Glomerular endothelial cell (primary cell): ENCODE data around the gene PPFIBP2. TPM values are rescaled to one million over a fixed set of nuclear protein-coding genes. Genes with fewer than 3 reads are reported as not detected.

Source experiments
- DNase-seq: peaks from one replicate; pipeline ENCODE4 v3.0.0-alpha.2; 2011; ENCODE audit warnings: low read depth, low spot score; ENCODE audit errors: extremely low read depth
- total RNA-seq: library from RNA; depleted of rRNA; stranded (reverse); fragments of >200 nt; gene quantifications from 2 replicates; pipeline ENCODE4 v1.2.3, GENCODE V29; 2015

The PPFIBP2 gene
- total RNA-seq: 2.4 TPM in 1 of 2 replicates, not detected in the other

DNA sequence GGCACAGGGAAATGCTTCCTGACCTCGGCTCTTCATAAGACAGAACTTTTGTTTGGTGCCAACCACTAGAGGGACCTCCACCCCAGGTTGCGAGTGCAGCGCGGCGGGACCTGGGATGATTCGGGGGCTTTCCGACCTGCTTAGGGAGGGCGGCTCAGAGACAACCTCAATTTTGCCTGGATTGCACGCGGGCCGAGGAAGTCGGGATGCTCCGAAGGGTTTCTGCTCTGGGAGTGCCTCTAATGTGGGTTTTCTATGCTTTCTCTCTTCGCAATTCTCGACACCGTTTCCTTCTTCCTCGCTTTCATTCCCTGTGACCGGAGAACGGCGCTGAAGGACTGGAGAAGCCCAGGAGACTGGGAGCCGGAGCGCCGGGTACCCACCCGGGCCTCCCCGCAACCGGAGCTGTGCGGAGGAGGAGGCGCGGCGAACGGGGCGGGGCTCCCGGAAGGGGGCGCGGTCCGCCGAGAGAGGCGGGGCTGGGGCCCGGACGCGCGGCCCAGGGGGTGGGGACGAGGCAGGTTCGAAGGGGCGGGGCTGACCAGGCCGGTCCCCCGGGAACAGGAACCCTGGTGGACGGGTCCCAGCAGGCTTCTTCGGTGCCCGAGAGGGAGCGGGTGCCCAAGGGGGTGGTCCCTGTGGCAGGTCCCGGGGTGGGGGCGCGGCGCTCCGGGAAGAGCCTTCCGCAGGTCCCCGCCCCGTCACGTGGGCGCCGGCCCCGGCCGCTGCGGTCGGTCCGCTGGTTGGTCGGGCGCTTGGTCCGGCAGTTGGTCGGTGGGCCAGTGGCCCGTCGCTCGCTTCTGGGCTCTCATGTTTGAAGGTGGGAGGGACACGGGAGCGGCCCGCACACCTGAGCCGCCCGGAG lies at the start of gene PPFIBP2:
Gene PPFIBP2, plus strand, starts transcription at position 766 of the 865 bp plus-strand sequence. CDS start 35,477 bp downstream, outside the sequence.
- peak; percentile 25 for DNase-seq

DNA sequence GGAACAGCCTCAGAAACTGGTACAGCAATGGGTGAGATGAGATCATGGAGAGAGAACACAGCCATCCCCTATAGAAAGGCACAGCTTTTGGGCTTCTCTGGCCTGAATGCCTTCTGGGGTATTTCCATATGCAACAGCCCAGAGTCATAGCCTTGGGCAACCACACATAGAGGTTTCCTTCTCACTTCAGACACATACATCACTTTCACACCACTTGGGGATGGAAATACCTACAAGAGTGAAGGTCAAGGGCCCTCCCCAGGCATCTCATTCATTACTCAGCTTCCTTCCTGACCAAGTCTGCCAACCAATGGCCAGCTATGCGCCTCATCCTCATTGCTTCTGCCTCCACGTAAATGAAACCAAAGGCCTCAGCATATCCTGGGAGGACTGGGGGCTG lies 46.1 kb upstream of the PPFIBP2 start:
- DNase-seq: no peak

DNA sequence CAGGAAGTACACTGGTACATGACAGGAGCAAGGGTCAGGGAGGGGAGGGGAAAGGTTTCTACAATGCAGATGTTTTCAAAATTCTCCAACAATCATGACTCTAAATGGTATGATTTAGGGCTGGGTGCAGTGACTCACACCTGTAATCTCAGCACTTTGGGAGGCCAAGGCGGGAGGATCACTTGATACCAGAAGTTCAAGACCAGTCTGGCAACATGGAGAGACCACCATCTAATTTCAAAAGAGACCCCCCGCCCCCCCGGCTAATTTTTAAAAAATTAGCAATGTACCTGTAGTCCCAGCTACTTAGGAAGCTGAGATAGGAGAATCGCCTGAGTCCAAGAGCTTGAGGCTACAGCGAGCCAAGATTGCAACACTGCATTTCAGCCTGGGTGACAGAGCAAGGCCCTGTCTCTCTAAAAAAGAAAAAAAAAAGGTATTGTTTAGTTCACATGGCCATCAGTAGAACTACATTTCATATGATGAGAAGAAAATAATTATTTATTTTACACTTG lies 44.4 kb upstream of the PPFIBP2 start:
- no peak for DNase-seq

DNA sequence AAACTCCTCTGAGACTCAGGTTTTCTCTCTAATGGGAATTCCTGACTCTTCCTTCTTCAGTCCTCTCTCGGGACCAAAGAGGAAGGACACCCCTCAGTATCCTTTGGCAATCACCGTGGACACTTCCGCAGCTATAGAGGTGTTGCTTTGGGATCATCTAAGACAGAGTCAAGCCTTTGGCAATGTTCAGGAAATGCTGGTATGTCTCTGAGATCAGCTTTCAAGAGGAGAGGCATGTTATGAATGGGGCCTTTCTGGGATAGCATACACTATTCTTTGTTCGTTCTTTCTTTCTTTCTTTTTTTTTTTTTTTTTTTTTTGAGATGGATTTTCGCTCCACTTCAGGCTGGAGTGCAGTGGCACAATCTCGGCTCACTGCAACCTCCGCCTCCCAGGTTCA lies 42.7 kb upstream of the PPFIBP2 start:
- DNase-seq: no peak

DNA sequence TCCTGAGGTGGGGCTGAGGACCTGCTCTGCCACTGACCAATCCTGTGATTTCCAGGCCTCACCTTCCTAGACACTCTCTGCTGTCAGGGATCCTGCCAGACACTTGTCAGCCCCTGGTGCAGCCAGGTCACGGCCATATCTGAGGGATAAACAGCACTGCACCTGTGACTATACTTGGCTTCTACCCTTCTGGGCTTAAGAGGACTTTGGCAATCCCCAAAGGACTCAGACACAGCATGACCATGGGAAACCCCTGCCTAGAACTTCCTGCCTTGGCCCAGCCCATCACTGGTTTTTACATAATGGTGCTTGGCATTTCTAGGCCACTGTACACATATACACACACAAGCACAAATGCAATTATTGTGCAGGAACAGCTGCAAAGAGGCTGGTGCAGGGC lies 40.1 kb upstream of the PPFIBP2 start:
- no peak for DNase-seq

DNA sequence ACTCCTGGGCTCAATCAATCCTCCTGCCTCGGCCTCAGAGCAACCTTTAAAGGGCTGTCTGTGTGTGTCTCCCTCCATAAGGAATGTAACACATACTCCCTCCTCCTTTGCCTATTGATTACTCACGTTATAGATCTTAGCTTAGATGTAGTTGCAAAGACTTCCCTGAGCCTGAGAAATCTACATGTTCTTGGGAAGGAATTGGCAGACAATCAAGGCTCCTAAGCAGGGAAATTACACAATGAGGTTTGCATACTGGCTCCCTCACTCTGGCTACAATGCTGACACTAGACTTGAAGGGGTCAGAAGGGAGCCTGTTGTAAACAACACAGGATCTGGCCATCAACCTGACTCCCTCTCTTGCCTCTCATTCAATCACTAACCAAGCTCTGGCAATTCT lies 33.7 kb upstream of the PPFIBP2 start:
- DNase-seq: no peak

DNA sequence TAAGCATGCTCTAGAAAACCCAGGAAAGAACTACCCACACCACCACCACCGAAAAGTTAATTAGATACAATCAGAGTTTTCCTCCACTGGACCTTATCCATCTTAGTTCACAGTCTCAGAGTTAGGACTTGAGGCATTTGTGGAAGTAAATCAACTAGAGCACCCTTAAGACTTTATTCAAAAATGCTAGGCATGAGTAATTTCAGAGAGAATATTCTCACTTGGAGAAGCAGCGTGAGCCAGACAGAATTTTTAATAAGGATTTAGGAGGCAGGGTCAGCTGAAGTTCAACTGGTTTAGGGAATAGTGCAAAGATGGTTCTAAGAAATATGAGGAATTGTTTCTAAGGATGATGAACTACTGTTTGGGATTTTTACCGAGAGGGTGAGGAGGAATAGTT lies 29.7 kb upstream of the PPFIBP2 start:
- no peak for DNase-seq

DNA sequence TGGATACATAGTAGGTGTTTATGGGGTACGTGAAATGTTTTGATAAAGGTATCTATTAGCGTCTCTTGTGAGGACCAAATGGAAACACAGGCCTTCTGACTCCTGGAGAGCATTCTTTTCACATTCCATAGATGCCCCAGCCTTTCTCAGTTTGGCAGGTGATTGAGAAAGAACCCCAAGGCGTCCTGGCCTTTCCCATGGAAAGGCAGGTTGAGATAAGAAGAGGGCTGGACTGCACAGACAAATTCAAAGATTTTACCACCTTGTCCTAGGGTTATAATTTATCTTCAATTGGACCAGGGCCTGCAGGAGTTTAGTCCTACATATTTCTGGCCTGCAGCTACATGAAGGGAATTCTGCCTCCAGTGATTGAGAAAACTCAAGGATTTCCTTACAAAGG lies 29.2 kb upstream of the PPFIBP2 start:
- DNase-seq: no peak

DNA sequence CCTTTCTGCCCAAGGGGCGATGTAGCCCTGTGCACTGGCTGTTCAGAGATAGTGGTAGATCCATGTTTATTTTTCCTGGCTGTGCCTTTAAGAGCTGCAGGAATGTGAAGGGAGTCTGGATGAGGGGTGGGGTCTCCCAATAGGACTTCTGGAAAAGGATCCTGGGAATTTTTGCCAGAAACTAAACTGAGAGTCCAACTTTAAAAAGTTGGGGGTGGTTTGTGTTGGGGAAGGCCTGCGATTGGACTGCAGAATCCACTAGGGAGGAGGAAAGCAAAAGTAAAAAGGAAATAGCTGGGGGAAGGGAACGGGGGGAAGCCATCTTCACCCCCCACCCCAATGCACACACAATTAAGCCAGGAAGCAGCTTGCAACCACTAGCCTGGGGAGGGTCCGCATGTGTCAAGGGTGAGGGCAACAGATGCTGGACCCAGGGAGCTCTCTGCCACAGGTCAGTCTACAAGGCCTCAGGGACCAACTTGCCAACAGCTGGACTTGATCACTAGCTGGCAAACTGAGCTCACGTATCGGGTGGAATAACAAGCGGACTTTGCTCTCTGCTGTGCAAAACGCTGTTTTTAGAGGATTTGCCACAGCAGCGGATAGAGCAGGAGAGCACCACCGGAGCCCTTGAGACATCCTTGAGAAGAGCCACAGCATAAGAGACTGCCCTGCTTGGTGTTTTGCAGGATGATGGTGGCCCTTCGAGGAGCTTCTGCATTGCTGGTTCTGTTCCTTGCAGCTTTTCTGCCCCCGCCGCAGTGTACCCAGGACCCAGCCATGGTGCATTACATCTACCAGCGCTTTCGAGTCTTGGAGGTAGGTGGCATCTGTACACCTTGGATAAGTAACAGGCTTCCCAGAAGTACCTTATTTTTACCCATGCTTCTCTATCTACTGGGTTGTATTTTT lies 28.4 kb upstream of the PPFIBP2 start, which contains the start of gene OLFML1:
Gene OLFML1, plus strand, starts transcription at position 321 of the 912 bp plus-strand sequence. Its CDS starts 370 bp downstream, at position 691.
- no peak for DNase-seq

DNA sequence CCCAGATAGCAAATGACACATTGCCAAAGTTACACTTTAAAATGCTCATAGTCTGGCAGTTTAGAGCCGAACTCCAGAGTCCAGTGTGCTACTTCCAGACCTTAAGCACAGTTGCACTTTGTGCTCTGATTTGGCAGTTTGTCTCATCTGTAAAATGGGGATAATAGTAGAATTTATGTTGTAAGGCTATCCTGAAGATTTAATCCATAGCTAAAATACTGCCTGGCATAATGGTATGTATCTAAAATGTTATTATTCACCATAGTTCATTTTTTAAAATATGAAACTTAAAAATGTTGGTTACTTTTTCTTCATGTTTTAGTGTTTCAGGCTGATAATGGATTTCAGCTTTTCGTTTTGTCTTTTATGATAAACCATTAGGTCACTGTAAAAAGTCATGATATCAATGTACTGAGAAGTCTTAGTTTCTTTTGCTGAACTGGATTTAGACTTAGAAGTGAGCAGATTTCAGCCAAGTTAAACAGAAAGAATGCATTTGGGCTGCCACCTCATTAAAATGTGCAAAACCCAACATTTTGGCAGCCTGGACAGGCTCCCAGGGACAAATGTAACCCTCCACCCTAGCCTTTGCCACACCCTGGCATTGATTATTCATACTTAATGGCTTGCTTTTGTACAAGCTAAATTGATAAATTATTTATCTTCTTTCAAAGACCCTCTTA lies 27.6 kb upstream of the PPFIBP2 start:
- no peak for DNase-seq

DNA sequence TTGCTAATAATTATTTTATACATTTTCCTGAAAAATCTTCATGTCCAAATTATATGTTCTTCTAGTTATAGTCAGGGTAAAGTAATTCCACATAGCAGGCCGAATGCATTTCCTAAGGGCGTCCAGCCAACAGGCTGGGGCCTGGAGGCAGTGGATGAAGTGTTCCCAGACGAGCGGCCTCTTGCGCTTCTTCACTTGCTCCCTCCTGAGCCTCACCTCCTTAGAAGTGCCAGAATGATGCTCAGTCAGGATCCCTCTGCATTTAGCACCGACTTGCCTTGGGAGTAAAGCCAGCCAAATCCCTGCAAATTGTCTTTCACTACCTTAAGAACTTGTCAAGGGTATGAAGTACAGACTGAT lies 27.0 kb upstream of the PPFIBP2 start:
- DNase-seq: no peak

DNA sequence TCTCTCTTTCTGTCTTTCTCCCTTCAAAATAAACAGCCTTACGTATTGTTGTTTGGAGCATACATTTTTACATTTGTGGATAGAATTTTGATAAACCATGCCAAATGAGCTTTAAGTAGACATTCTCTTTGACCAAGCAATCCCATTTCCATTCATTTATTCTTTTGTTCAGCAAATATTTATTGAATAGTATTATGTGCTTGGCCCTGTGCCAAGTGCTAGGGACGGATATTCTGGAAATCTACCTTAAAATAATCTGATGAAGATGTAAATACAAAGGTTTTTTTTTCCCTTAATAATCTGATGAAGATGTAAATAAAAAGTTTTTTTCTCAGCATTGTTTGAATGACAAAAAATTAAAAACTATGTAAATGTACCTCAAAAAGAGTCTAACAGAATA lies 26.4 kb upstream of the PPFIBP2 start:
- no peak for DNase-seq

DNA sequence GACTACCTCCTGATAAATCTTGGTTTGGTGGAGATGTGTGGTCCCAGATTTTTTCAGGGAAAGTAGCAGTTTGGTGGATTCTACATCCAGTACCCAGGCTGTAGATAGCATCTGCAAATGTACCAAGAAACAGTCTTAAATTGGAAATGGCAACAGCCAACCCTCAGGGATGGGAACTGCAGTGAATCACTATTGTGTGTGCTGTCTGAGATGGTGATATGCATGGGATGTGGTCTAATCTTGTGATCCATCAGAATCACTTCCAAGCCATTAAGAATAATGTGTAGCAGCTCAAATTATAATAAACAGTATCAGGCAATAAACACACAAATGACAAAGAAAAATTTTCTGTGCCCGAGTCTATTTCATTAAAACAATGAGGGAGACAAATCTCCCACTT lies 25.1 kb upstream of the PPFIBP2 start:
- DNase-seq: no peak

DNA sequence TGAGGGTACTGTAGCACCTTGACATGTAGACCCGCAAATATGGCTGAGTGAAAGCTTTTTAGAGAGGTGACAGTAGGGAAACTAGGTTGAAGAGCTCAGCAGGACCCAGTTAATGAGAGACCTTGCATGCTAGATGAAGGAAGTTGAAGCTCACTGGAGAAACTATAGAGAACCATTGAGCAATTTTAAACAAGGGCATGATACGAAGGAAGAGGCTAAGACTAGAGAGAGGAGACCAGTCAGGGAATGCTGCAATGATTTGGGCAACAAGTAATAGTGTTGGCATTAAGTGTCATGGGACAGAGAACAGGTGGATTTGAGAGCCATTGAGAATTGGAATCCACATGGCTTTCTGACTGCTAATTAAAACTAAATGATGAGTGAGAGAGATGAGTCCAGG lies 24.4 kb upstream of the PPFIBP2 start:
- no peak for DNase-seq

DNA sequence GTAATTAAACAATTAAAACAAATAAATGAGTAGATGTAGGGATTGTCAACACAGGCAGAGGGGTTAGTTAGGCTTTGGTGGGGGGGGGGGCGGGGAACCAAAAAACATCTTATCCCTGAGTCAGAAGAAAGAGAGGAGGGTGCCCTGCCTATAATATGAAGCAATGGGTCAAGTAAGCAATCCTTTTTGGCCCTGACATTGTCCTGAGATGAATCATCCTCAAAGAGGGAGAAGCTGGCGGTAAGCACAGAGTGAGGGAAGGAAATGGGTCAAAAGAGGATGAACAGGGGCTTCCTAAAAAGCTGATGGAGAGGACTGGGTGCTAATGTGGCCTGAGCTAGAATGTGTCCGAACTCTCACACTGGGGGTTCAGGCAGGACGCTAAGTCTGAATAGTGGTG lies 23.7 kb upstream of the PPFIBP2 start:
- no peak for DNase-seq

DNA sequence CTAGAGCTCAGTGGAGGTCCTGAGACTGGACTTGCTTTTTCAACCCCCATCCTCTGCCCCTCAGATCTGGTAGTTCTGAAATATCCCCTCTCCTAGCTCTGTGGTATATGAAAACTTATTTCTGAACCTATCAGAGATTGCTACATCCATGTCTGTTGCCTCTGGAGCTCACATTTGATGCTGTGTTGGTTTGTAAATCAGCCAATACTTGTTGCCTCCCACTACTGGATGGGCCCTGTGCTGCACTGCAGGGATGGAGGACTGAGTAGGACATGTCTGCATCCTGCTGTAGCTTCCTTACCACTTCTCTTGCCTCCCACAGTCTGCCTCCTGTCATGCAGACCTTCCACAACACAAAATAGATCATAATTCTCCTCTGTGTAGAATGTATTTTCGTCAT lies 23.3 kb upstream of the PPFIBP2 start:
- DNase-seq: no peak

DNA sequence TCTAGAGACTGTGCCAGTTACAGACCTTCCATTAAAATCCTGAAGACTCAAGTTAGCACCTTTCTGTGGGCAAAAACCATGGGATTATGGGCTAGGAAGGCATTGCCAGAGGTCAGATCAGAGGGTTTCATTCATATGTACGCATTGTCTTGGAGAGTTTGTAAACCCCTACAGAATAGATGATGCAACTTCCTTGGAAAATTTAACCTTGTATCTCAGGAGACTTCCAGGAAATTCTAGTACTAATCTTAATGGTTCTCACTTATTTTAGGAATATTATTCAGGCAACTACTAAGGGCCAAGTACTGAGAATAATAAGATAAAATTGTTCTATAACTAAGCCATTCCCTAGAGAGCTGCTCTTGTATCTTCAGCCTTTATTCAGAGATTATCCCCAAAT lies 21.5 kb upstream of the PPFIBP2 start:
- DNase-seq: no peak

DNA sequence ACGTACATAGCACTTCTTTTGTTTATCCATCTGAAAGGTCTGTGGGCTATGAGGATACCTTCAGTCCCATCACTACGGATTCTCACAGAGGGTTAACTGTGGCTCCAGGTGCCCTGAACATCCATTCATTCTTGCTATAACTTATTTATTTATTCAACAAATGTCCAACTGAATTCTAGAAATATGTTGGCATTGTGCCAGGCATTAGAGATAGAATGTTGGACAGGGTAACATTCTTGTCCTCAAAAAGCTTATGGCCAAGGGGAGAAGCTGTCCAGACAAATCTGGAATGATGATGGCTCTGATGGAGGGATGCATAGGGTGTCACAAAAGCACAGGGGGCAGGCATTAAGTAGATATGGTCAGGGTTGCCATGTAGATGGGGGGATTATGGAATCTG lies 20.1 kb upstream of the PPFIBP2 start:
- no peak for DNase-seq

DNA sequence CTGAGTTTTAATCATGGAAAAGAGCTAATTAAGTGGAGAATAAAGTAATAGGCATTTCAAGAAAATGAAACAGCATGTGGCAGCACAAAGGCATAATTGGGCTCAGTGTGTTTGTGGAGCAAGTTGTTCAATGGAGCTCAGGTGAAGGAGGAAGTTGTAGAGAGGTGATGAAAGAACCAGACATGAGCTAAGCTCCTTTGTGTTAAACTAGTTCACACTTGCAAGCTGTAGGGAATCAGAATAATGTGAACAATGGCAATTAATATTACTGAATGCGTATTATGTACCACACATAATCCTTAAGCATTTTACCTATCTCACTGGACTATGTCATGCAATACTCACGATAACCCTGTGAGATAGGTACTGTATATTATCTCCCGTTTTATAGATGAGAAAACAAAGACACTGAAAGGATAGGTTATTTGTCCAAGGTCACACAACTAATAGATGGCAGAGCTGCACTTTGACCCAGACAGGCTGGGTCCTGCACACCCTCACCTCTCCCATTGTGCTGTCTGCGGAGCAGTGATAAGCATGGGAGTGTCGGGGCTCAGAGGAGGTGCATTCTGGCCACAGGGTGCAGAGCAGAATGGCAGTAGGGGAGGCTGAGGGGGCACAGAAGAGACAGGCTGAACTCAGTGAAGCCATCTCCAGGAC lies 19.6 kb upstream of the PPFIBP2 start:
- no peak for DNase-seq

DNA sequence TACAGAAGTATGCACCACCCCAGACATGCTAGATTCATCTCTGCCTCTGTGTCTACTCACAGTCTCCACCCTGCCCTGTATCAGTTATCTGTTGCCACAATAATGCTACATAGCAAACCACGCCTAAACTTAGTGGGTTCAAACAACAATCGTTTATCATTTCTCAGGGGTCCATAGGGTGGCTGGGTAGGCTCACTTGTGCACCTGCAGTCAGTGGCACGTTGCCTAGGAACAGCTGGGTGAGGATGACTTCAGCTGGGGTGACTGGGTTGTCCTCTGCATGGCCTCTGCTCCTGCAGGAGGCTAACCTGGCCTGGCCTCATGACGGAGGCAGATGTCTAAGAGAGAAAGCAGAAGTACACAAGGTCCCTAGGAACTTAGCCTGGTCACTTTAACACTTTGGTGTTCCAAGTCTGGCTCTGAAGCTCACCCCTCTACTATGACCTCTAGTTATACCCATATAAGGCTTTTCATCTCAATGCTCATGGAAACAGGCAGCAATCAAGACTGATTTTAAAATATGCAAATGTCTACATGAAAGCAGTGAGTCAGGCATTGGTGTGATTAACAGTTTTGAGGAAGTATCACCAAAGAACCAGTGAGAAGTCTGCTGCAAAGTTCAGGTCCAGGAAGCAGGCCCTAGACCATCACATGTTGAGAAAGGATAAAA lies 17.8 kb upstream of the PPFIBP2 start:
- DNase-seq: no peak
